NCI-H526 (cell line): Measurements from ENCODE around the gene MCUB.
"Not testable (repeated sequence)": the region's sequence is repeated elsewhere in the genome, so short reads cannot be mapped to it uniquely, and the experiment has no call there.

Experiments used
- DNase-seq, 2 experiments: peaks; one replicate each; lab custom pipeline; 2025; lab: John Stamatoyannopoulos, UW

Gene MCUB

DNA sequence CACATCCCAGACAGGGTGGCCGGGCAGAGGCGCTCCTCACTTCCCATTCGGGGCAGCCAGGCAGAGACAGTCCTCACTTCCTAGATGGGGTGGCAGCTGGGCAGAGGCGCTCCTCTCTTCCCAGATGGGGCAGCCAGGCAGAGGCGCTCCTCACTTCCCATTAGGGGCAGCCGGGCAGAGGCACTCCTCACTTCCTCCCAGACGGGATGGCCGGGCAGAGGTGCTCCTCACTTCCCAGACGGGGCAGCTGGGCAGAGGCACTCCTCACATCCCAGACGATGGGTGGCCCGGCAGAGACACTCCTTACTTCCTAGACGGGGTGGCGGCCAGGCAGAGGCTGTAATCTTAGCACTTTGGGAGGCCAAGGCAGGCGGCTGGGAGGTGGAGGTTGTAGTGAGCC, 118.9 kb downstream of the MCUB start:
- not testable (repeated sequence) for DNase-seq

DNA sequence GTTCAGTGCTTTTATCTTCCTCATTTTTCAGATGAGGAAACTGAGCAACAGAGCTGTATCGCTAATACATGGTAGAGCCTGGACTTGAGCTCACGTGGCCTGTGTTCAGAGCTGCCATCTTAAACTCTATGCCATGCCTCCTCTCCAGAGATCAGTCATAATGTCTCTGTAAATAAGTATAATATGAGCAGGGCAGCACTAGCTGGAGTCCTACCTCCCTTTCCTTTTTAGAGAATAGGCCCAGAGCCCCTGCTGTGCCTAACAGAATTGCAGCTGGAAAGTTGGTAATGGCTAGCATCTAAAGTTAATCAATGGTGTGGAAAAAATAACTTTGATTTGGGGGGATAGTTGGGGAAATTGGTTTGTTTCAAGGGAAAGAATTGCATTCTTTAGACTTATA, 122.8 kb downstream of the MCUB start:
- no peak for DNase-seq

DNA sequence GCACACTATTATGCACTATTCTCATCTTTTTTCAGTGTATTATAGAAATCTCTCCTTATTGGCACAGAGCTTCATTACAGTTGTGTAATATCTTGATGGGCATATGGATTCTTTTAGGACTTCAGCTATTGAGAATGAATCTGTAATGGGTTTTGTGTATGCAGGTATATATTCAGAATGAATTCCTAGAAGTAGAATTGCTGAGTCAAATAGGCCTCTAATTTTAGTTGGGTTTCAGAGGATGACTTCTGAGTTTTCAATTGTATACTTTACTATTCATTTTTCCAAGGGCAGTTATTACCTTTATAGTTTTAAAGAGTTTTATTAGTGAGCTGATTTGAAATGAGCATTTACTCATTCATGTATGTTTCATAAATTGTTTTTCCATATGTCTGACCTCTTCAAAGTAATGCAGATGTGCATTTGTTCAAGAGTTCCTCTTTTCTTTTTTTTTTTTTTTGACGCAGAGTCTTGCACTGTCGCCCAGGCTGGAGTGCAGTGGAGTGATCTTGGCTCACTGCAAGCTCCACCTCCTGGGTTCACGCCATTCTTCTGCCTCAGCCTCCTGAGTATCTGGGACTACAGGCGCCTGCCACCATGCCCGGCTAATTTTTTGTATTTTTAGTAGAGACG, 123.7 kb downstream of the MCUB start:
- DNase-seq: no peak

DNA sequence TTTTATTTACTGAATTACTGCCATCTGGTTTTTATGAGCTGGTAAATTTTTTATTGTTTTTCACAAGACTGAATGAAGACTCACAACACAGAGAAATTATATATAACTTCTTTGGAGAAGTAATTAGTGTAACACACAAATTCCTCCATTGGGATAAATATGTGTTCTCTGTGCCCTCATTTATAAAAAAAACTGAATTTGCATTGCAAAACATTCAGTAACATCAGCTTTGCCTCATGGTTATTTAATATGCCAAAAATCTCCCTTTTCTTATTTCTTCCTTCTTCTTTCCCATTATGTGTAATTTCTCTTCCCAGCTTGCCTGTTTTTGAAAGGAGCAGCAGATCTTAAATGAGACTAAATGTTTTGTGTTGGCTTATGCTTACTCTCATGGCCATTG, 124.7 kb downstream of the MCUB start:
- peak; percentile 87 to 95 for DNase-seq

DNA sequence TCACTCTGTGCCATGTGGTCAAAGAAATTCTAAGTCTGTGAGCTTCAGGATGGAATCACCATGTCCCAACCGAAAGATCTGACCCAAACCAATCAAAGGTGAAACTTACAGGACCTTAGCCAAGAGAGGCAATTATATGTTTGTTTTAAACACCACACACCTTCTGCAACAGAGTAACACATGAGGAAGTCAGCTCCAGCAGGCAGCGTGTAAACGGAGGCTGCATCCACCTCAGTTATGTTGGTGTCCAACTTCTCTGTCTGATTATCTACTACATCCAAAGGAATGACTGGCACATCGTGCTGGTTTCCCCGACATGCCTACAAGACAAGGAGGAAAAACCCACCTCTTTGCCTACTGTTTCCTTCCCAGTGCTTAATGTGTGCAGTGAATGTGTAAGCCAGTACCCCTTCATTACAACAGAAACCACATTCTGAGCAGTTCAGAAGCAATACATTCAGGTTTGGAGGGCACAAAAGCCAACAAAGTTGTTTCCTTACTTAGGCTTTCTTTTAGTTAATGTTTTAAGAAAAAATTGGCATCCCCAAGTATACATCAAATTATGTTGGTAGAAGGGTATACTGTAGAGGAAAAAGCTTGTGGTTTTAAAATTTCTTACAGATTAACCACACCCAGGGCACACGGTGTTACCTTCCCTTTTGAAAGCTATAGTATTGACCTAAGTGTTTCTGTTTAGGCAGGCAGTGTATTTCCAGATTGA, 130.8 kb downstream of the MCUB start:
- no peak for DNase-seq

DNA sequence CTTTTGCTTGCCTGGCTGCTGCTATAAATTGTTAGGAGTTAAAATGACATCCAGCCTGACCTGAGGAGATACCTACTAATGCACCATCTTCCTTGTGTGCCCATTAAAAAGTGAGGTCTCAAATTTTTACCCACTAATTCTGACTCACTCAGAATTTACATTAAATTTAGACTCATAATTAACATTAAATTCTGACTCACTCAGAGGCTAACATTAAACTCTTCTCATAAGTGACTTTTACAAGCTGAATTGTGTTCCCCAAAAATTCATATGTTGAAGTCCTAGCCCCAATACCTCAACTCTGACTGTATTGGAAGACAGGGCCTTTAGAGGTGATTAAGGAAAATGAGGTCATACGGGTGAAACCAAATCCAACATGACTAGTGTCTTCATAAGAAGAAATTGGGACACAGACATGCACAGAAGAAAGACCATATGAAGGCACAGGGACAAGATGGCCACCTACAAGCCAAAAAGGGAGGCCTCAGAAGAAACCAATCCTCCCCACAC, 131.4 kb downstream of the MCUB start:
- DNase-seq: no peak

DNA sequence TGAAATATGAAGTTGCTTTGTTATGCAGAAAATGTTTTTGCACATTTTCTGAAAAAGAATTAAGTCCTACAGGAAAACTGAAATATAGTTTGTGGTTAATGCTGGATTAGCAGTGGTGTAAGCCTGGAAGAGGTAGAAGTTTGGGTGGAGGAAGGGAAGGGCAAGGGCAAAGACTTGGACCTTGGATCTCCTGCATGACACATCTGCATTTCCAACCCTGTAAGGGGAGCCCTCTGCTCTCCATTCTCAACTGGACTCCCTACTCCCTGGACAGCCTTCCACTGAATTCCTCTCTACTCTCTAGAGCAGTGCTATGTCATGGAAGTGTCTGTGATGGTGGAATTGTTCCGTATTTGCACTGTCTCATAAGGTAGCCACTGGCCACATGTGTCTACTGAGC, 138.6 kb downstream of the MCUB start:
- DNase-seq: no peak

DNA sequence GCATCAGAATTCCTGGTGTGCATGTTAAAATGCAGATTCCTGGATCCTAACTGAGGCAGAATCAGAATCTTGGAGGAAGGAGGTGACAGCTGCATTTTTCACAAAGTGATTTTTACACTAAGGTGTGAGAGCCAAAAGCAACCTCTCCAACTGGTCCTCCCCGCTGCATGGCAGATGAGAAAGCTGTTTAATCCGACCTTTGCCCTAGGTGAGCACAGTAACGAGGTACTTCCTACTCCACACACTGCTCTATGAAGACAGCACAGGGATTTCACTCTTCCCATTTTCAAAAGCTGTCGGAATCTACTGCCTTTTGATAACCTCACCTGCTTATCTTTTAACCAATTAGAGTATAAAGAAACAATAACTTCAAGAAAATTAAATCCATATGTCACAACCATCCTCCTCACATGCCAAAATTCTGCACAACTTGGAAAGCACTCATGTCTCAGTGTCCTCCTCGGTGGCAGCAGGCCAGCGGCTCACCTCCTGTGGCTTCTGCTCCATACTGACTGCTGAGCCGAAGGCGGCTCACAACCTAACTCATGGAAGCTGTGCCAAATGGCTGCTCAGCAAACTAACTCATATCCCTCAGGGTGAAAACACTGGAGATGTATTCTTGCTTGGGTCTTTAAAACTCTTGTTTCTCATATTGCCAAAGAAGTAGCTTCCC, 139.6 kb downstream of the MCUB start:
- peak in 1 of 2 experiments; percentile 19 for DNase-seq

DNA sequence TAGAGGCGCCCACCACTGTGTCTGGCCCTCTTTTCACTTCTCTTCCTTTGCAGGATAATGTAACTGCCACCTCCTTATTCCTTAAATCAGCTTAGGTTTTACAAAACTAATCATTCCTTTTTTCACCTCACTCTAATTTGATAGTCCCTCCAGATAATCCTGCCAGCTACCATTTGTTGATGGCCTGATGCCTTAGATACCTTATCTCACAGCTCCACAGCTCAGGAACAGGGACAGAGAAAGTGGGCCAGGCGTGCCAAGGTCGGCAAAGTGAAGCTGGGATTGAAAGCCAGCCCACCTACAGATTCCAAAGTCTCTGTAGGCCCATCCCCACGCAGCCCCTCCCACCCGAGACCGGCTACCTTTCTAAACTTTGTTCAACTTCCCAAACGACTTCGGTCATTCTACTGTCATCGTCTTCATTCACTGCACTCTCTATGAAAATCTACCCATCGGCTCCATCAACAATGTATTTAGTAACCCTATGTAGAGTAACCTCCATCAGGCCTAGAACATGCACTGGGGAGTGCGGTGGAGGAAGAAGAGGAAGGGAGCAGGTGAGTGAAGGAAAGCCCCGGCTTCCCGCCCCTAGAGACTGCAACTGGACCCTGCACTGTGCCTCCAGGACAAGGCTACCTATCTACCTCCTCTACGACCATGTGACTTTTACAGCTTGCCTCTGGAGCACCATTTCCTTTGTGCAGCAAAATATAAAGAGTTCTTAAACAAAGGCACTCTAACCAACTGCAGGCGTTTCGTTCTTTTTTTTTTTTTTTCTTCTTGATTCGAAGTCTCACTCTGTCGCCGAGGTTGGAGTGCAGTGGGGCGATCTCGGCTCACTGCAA, 141.7 kb downstream of the MCUB start:
- peak; percentile 52 to 75 for DNase-seq

DNA sequence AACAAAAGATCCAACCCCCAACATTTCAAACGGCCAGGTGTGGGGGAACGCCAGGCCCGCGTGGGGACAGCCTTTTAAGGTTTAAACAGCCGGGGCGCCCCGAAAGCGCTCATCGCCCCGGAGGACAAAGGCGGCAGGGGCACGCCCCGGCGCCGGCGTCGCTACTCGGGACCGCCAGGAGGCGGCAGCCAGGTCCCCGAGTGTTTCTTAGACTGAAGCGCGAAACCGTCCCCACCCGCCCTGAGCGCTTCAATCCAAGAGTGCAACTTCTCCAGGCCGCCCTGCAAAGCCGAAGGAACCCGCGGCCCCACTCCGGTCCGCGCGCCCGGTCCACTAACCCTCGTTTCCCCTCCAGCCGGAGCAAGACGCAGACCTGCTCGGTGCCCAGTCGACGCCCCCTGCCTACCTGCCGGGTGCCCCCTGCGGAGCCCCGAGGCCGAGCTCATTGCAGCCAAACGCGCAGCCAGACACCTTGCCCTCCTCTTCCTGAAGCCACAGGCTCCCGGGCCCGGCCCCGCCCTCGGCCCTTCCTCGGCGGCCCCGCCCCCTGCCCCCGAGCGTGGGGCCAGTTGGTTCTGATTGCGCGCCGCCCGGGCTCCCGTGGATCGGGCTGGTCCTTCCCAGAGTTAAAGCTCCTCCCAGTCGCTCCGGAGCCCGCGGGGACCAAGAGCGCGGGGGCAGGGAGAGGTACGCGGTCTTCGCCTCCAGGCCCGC, 143.1 kb downstream of the MCUB start, which contains the start of gene CASP6:
TSS of gene CASP6 (minus strand) at position 496 of the 714 bp plus-strand sequence. CDS start at position 446, 50 bp downstream.
- peak; percentile 83 to 93 for DNase-seq

DNA sequence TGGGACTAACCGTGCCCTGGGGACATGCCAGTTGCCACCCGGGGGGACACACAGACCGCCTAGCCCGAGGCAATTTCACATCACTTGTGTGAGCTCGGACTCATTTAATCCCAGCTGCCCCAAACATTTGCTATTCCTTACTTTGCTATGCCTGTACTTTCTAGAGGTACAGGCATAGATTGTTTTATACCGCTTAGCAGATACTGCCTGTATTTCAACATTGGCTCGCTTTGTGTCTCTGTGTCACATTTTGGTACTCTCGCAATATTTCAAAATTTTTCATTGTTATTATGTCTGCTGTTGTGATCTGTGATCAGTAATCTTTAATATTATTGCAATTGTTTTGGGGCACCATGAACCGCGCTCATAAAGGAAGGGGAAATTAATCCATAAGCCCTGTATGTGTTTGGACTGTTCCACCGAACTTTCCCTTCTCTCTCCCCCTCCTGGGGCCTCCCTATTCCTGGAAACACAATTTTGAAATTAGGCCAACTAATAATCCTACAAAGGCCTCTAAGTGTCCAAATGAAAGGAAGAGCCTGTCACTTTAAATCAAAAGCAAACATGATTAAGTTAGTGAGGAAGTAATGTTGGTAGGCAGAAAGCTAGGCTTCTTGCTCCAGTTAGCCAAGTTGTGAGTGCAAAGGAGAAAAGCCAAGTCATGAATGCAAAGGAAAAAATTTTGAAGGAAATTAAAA, 143.8 kb downstream of the MCUB start:
- peak in 1 of 2 experiments; percentile 34 for DNase-seq

DNA sequence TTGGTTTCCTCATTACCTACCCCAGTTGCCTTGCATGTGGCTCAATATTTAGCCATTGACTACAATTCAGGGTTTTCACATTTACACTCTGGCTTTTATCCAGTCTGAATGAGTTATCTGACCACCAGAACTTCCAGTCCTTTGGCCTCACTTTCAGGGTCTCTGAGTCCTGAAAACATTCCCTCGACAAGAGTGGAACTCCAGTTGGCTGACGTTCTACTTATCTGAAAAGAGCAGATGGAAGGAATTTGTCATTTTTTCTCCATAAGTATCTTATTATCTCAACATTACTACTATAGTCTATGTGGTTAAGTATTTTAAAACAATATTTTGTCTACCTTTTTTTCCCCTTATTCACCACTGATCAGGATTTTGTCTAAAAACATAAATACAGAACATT, 148.4 kb downstream of the MCUB start:
- no peak for DNase-seq

DNA sequence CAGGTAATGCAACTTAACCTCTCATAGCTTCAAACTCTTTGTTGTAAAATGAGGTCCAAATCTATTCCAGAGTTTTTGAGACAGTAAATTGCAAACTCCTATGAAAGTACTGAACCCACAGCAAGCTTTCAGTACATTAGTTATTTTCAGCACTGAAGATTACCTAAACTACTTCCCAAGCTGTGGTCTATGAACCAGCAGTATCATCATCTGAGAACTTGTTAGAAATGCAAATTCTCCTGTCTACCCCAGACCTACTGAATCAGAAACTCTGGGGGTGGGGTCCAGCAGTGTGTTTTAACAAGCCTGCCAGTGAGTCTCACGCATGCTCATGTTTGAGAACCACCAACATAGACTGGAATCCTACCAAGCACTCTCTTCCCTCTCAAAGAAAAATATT, 148.9 kb downstream of the MCUB start:
- peak in 1 of 2 experiments; percentile 38 for DNase-seq

DNA sequence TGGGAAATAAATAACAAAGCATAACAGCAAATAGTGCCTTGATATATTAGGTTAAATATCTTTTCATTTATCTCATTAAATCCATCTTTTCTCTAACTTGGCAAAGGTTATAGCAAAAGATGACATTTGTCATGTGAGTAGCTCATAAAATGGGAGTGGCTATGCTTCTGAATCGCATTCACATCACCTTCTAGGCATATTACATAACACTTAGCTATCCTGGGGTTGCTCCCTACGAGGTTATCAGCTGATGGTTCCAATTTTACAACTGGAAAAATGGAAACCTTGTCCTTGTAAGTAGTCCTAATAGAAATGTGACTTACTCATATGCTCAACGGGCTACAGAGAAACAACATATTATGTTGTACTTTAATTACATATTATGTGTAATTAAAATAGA, 153.5 kb downstream of the MCUB start:
- DNase-seq: no peak

DNA sequence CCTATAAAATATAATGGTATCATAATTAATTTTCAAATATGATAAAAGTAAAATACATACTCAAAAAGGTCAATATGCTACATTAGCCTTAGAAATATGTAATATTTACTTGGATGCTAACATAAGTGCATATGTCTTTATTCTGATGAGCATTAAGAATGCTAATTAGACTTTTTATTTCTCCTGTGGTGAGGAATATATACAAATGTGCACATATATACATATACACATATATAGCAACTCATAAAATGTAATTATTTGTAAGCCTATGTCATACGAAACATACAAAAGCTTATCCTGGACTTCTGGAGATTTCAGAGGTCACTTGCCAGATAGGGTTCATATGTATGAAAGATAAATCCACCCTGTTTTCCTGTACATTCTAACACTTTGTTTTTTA, 158.7 kb downstream of the MCUB start:
- no peak for DNase-seq

DNA sequence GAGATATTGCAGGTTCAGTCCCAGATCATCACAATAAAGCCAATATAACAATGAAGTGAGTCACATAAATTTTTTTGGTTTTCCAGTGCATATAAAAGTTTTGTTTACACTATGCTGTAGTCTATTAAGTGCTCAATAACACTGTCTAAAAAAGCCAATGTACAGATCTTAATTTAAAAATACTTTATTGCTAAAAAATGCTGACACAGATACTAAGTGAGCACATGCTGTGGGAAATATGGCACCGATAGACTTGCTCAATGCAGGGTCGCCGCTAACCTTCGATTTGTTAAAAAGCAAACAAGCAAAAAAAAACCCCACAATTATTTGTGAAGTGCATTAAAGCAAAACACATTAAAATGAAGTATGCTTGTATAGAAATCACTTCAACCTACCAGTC, 159.6 kb downstream of the MCUB start:
- no peak for DNase-seq

DNA sequence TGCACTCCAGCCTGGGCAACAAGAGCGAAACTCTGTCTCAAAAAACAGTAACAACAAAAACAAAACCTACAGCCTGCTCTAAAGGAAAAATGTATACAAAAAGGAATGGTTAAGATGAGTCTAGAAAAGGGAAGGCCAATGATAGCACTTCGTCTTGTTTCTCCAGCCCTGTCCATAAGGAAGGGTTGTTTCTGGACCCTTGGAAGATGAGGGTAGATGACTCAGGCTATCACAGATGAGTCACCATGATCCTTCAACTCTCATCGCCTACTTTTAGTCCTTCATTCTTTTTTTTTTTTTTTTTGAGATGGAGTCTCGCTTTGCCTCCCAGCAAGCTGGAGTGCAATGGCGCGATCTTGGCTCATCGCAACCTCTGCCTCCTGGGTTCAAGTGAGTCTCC, 161.0 kb downstream of the MCUB start:
- no peak for DNase-seq

DNA sequence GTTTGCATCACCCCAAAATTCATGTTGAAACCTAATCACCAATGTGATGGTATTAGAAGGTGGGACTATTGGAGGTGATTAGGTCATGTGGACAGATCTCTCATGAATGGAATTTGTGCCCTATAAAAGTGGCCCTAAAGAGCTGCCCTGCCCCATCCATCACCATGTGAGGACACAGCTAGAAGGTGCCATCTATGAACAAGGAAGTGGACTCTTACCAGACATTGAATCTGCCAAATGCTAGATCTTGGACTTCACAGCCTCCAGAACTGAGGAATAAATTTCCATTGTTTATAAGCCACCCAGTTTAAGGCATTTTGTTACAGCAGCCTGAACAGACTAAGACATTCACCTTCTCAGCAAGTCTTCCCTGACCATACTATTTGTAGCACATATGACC, 162.3 kb downstream of the MCUB start:
- DNase-seq: no peak

DNA sequence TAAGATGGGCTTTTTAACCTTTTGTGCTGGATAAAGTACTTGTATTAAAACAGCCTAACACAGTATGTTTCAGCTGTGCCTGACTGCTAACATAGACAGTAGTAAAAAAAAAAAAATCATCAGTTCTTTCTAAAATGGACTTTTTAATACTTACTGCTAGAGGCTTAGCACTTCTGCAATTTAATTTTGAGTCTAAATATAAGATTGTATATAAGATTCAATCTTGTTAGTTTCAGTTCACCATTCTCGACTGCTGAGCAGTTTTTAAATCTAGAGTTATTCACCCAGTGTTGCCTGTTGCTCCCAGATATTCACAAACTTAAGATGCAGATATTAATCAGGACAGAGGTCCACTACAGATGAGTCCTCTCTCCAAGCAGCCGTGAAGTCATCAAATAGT, 163.1 kb downstream of the MCUB start:
- no peak for DNase-seq

DNA sequence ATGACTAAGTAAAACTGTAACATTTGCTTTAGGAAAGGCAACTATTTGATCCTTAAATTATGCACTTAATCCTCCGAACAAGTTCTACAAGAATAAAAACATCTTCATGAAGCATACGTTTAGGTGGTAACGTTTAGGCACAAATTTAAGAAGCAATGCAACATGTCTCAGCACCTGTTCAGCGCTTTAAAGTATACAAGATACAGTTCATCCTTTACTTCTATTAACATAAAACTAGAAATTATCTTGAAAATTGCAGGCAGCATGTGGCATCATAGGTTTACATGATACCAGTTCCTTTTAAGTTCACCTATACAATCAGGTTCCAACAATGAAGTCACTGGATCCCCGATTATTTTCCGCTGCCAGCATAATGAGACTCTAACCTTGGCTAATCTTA, 168.3 kb downstream of the MCUB start:
- DNase-seq: peak in 1 of 2 experiments; percentile 22
